Mesenchymal stem cell (in vitro differentiated cells and primary cell): ENCODE measurements around the gene ADAMTS19.

Experiments used
- DNase-seq: peaks from one replicate; pipeline ENCODE4 v3.0.0-alpha.2; 2013
- H2AFZ ChIP-seq: one replicate; pipeline ENCODE4 v1.6.1; 2013; ENCODE audit warnings: low read depth, mild to moderate bottlenecking, control low read depth, inconsistent platforms, low read length, moderate library complexity
- H2AK5ac ChIP-seq: 2 replicates; pipeline ENCODE4 v1.6.1; 2013; ENCODE audit warnings: low read length, moderate library complexity, mild to moderate bottlenecking, inconsistent platforms; ENCODE audit not compliant: severe bottlenecking
- H2BK120ac ChIP-seq: one replicate; pipeline ENCODE4 v1.6.1; 2013; ENCODE audit warnings: low read depth, mild to moderate bottlenecking, inconsistent platforms, low read length, moderate library complexity
- H2BK12ac ChIP-seq, 2 experiments: one replicate each; pipeline ENCODE4 v1.6.1; 2013; ENCODE audit warnings: inconsistent platforms in 2 of 2, low read length in 2 of 2, mild to moderate bottlenecking in 2 of 2, moderate library complexity in 2 of 2, control low read depth in 1 of 2
- H2BK15ac ChIP-seq: one replicate; pipeline ENCODE4 v1.6.1; 2013; ENCODE audit warnings: mild to moderate bottlenecking, low read depth, inconsistent platforms; ENCODE audit not compliant: poor library complexity, severe bottlenecking
- H2BK5ac ChIP-seq: 2 replicates; pipeline ENCODE4 v1.6.1; 2013; ENCODE audit warnings: low read depth, mild to moderate bottlenecking, low read length, control low read depth, inconsistent platforms; ENCODE audit not compliant: poor library complexity, severe bottlenecking
- H3K14ac ChIP-seq, 2 experiments: one replicate each; pipeline ENCODE4 v1.6.1; 2013; ENCODE audit warnings: inconsistent platforms in 2 of 2, low read length in 2 of 2, control low read depth in 1 of 2, mild to moderate bottlenecking in 1 of 2, moderate library complexity in 1 of 2
- H3K18ac ChIP-seq, 2 experiments: one replicate each; pipeline ENCODE4 v1.6.1; 2013; ENCODE audit warnings: inconsistent platforms in 2 of 2, low read length in 2 of 2, control low read depth in 1 of 2, low read depth in 1 of 2, mild to moderate bottlenecking in 1 of 2
- H3K23ac ChIP-seq, 2 experiments: one replicate each; pipeline ENCODE4 v1.6.1; 2013; ENCODE audit warnings: inconsistent platforms in 2 of 2, low read length in 2 of 2, mild to moderate bottlenecking in 2 of 2, moderate library complexity in 2 of 2, control low read depth in 1 of 2
- H3K27ac ChIP-seq: 2 replicates; pipeline ENCODE4 v1.5.1; 2013; ENCODE audit warnings: mild to moderate bottlenecking, moderate library complexity, low read length, control low read depth, inconsistent platforms; ENCODE audit not compliant: poor library complexity, severe bottlenecking
- H3K27me3 ChIP-seq, 2 experiments: 2 replicates each; pipeline versions ENCODE4 v1.6.1 to v1.7.0; 2013; ENCODE audit warnings: low read length in 2 of 2, mild to moderate bottlenecking in 2 of 2, moderate library complexity in 2 of 2, control low read depth in 1 of 2, inconsistent platforms in 1 of 2; ENCODE audit not compliant: control insufficient read depth in 1 of 2, insufficient read depth in 1 of 2
- H3K36me3 ChIP-seq, 2 experiments: 2 replicates each; pipeline versions ENCODE4 v1.6.1 to v1.7.0; 2013; ENCODE audit warnings: low read length in 2 of 2, control low read depth in 1 of 2, inconsistent platforms in 1 of 2, low read depth in 1 of 2, mild to moderate bottlenecking in 1 of 2; ENCODE audit not compliant: insufficient read depth in 2 of 2, control insufficient read depth in 1 of 2
- H3K4ac ChIP-seq, 2 experiments: one replicate each; pipeline ENCODE4 v1.6.1; 2013; ENCODE audit warnings: inconsistent platforms in 2 of 2, low read length in 2 of 2, mild to moderate bottlenecking in 2 of 2, moderate library complexity in 2 of 2, control low read depth in 1 of 2, low read depth in 1 of 2
- H3K4me1 ChIP-seq: 2 replicates; pipeline ENCODE4 v1.6.1; 2013; ENCODE audit warnings: low read depth, low read length, control low read depth; ENCODE audit not compliant: control insufficient read depth, insufficient read depth
- H3K4me2 ChIP-seq: 2 replicates; pipeline ENCODE4 v1.6.1; 2013; ENCODE audit warnings: low read length, mild to moderate bottlenecking, inconsistent platforms; ENCODE audit not compliant: poor library complexity, severe bottlenecking
- H3K4me3 ChIP-seq, 2 experiments: 2 replicates each; pipeline versions ENCODE4 v1.5.1 to v1.7.0; 2013; ENCODE audit warnings: low read length in 2 of 2, mild to moderate bottlenecking in 2 of 2, control low read depth in 1 of 2, low read depth in 1 of 2; ENCODE audit not compliant: insufficient read depth in 1 of 2
- H3K79me1 ChIP-seq: replicated peaks from 2 replicates; pipeline ENCODE4 v1.6.1; 2013; ENCODE audit warnings: mild to moderate bottlenecking, control low read depth, low read length, inconsistent platforms; ENCODE audit not compliant: poor library complexity, severe bottlenecking
- H3K9ac ChIP-seq: 2 replicates; pipeline ENCODE4 v1.7.0; 2013; ENCODE audit warnings: mild to moderate bottlenecking, low read length, moderate library complexity
- H3K9me3 ChIP-seq: 2 replicates; pipeline ENCODE4 v1.7.0; 2013; ENCODE audit warnings: mild to moderate bottlenecking, low read length; ENCODE audit not compliant: control insufficient read depth
- H4K8ac ChIP-seq: one replicate; pipeline ENCODE4 v1.6.1; 2013; ENCODE audit warnings: inconsistent platforms, mild to moderate bottlenecking, low read length, moderate library complexity
- H4K91ac ChIP-seq: one replicate; pipeline ENCODE4 v1.6.1; 2013; ENCODE audit warnings: mild to moderate bottlenecking, low read length, inconsistent platforms
- WGBS: methylation state at CpG from one replicate; pipeline ENCODE4 v1.1.7; 2013; ENCODE audit warnings: mixed read lengths; 5-methylcytosine and 5-hydroxymethylcytosine counted together

Gene ADAMTS19

DNA sequence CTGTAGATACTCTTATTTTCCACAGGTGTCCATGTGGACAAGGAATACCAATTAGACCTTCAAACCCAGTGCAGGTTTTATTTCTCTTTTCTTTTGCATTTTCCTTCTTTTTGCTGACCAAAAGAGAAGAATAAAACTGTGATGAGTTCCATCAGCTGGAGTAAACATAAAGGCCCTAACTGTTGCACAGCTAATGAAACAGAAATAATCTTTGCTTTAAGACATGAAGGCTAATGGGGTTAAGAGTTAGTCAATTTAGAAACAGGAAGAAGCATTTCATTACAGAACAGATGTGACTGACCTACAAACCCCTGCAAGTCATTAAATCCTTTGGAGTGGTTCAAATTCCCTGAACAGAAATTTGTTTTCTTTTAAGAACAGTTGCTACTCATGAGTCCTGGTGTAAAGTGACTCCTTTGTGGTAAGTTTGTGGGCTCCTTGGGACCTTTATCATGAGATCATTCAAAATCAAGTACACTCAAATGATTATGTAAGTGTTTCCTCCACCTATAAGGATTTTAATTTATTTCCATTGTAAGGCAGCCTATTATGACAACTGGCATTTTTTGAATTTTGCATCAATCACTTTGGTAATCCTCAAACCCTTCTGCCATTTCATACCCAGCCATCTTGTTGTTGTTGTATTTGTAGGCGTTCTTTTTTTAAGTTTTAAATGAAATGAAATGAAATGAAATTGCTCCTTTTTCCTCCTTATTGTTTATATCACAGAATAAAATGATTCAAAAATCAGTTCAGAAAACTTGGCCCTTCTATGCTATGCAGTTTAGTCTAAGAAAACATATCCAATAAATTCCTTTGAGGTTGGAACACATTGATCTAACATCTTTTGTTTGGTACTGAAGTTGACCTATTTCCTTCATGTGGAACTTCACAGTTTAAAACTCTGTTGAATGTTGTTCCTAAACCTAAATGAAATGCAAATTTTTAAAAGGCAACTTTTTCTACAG is 289.1 kb downstream of the ADAMTS19 start:
- Histone ChIP-seq H3K9ac (no peak overlapping the region), H2BK12ac (no peak overlapping the region), H2BK15ac (no peak overlapping the region), H3K4me1 (no peaks in the 10 kb centered on the region), H3K9me3 (no peaks in the 10 kb centered on the region), H3K36me3 (no peaks in the 10 kb centered on the region), H2BK120ac (no peak overlapping the region), H3K4me3 (no peak overlapping the region), H4K91ac (no peak overlapping the region), H2AFZ (no peak overlapping the region), H3K18ac (no peak overlapping the region), H4K8ac (no peak overlapping the region), H3K27ac (no peak overlapping the region), H3K23ac (no peak overlapping the region), H3K27me3 (no peaks in the 10 kb centered on the region), H2AK5ac (no peak overlapping the region), H3K79me1 (no peaks in the 10 kb centered on the region), H3K4me2 (no peak overlapping the region), H2BK5ac (no peak overlapping the region), H3K14ac (no peak overlapping the region), H3K4ac (no peak overlapping the region)
- DNase-seq = peak; percentile 18
- no CpG with 5 or more reads among the region's 1 CpG for WGBS

DNA sequence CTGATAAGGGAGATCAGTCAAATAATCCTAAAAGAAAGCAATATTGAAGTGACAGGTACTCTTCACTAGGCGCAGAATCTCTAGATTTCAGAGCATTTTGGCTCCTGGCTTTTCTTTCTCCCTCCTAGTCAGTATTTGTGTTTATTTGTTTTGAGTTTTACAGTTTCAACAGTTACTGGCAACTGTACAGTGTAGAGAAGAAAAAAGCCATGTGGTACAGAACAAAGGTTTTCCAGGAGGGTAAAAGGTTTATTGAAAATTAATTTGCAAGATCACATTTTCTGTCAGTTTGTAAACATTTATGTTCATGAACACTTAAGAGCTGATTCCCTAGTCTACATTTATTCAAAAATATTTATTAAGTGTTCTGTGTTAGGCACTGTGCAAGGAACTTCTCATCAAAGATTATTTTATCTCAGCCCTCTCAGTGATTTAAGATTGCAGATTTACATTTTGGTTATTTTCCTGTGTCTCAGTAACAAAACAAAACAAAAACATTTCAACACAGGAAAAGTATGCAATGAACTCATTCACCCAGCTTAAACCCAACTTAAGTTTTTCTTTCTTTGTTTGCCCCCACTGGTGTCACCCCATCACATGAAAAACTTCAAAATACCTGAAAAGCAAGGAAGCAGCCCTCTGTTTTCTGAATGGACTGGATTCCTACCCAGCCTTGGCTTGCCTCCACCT is 300.7 kb downstream of the ADAMTS19 start:
- H3K4me2 ChIP-seq = no peak overlapping the region
- no peak overlapping the region for H2BK15ac ChIP-seq
- H4K8ac ChIP-seq = no peak overlapping the region
- H3K9me3 ChIP-seq = no peaks in the 10 kb centered on the region
- H2AK5ac ChIP-seq = no peak overlapping the region
- H2BK5ac ChIP-seq = no peak overlapping the region
- no peak overlapping the region for H3K4me3 ChIP-seq
- no peak for DNase-seq
- no peak overlapping the region for H2BK12ac ChIP-seq
- H3K79me1 ChIP-seq = no peaks in the 10 kb centered on the region
- no peak overlapping the region for H4K91ac ChIP-seq
- H3K18ac ChIP-seq = no peak overlapping the region
- 100% methylated on average over 1 of the region's 1 CpG for WGBS
- H3K27me3 ChIP-seq = no peaks in the 10 kb centered on the region
- no peaks in the 10 kb centered on the region for H3K4me1 ChIP-seq
- H3K36me3 ChIP-seq = no peaks in the 10 kb centered on the region
- H3K27ac ChIP-seq = no peak overlapping the region
- H3K23ac ChIP-seq = no peak overlapping the region
- no peak overlapping the region for H3K9ac ChIP-seq
- no peak overlapping the region for H3K14ac ChIP-seq
- H2BK120ac ChIP-seq = no peak overlapping the region
- H2AFZ ChIP-seq = no peak overlapping the region
- H3K4ac ChIP-seq = no peak overlapping the region

DNA sequence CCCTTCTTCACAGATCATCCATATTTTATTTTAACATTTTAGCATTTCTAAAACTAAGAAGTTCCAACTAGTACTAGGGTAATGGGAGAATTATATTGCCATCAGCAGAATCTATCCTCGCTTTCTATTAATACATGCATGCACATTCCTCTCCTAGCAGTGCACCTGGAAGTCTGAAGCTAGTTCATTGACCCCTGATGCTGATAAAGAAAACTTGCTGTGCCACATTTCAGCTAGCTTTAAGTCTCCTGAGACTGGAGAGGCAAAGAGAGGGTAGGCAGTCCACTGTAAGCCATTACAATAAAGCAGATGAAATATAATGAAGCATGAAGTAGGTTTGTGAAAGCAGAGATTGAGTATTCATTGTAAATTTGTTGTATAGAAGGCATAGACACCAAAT is 303.6 kb downstream of the ADAMTS19 start:
- H3K27me3 ChIP-seq = no peaks in the 10 kb centered on the region
- no peaks in the 10 kb centered on the region for H3K79me1 ChIP-seq
- no peak overlapping the region for H4K91ac ChIP-seq
- H3K23ac ChIP-seq = no peak overlapping the region
- no peaks in the 10 kb centered on the region for H3K36me3 ChIP-seq
- WGBS = no CpG with 5 or more reads among the region's 1 CpG
- no peak overlapping the region for H3K4me3 ChIP-seq
- no peak overlapping the region for H3K27ac ChIP-seq
- H4K8ac ChIP-seq = no peak overlapping the region
- H3K9ac ChIP-seq = no peak overlapping the region
- H2BK12ac ChIP-seq = no peak overlapping the region
- no peak overlapping the region for H2BK120ac ChIP-seq
- no peak overlapping the region for H3K18ac ChIP-seq
- H3K9me3 ChIP-seq = no peaks in the 10 kb centered on the region
- H3K4me2 ChIP-seq = no peak overlapping the region
- peak overlapping the region; percentile 18 for H2AFZ ChIP-seq
- H3K4ac ChIP-seq = no peak overlapping the region
- no peak overlapping the region for H3K14ac ChIP-seq
- no peak for DNase-seq
- no peak overlapping the region for H2AK5ac ChIP-seq
- no peak overlapping the region for H2BK5ac ChIP-seq
- H3K4me1 ChIP-seq = no peaks in the 10 kb centered on the region
- no peak overlapping the region for H2BK15ac ChIP-seq

DNA sequence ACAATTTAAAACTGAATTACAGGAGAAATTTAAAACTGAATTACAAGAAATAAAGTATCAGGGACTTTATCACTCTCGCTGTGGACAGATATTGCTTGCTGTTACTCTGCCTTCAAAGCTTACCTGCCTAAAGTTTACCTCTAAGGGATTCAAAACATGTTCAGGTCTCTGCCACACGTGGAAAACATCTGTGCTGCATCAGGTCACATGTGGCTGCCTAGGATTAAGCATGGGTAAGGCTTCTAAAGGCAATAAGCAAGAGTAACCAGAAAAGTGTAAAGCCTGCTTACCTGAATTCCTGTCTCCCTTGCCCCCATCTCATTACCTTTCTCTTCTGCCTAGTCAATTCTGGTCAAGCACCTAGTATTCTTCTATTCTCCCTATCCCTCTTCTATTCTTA is 306.7 kb downstream of the ADAMTS19 start:
- DNase-seq = no peak
- no peaks in the 10 kb centered on the region for H3K36me3 ChIP-seq
- H3K4me3 ChIP-seq = no peak overlapping the region
- H2BK12ac ChIP-seq = no peak overlapping the region
- no peak overlapping the region for H3K27ac ChIP-seq
- H3K14ac ChIP-seq = no peak overlapping the region
- H3K79me1 ChIP-seq = no peaks in the 10 kb centered on the region
- H3K27me3 ChIP-seq = no peaks in the 10 kb centered on the region
- no peaks in the 10 kb centered on the region for H3K4me1 ChIP-seq
- H3K4ac ChIP-seq = no peak overlapping the region
- H2BK15ac ChIP-seq = no peak overlapping the region
- H2AFZ ChIP-seq = no peak overlapping the region
- H2AK5ac ChIP-seq = no peak overlapping the region
- H3K9me3 ChIP-seq = no peaks in the 10 kb centered on the region
- H2BK5ac ChIP-seq = no peak overlapping the region
- no peak overlapping the region for H3K4me2 ChIP-seq
- H2BK120ac ChIP-seq = no peak overlapping the region
- H3K9ac ChIP-seq = no peak overlapping the region
- H4K8ac ChIP-seq = no peak overlapping the region
- no peak overlapping the region for H3K23ac ChIP-seq
- no peak overlapping the region for H3K18ac ChIP-seq
- H4K91ac ChIP-seq = no peak overlapping the region
- WGBS = 79% methylated on average over 2 of the region's 2 CpGs
